ENCODE results near the gene MAP2K2. TPM values are rescaled to one million over a fixed set of nuclear protein-coding genes. Genes with fewer than 3 reads are reported as not detected.
A peak's percentile ranks its signal among the peaks of the same experiment; 100 is the strongest.

Gene MAP2K2
- total RNA-seq, 2 donors from 2014 or later, result 104 to 145 TPM

DNA sequence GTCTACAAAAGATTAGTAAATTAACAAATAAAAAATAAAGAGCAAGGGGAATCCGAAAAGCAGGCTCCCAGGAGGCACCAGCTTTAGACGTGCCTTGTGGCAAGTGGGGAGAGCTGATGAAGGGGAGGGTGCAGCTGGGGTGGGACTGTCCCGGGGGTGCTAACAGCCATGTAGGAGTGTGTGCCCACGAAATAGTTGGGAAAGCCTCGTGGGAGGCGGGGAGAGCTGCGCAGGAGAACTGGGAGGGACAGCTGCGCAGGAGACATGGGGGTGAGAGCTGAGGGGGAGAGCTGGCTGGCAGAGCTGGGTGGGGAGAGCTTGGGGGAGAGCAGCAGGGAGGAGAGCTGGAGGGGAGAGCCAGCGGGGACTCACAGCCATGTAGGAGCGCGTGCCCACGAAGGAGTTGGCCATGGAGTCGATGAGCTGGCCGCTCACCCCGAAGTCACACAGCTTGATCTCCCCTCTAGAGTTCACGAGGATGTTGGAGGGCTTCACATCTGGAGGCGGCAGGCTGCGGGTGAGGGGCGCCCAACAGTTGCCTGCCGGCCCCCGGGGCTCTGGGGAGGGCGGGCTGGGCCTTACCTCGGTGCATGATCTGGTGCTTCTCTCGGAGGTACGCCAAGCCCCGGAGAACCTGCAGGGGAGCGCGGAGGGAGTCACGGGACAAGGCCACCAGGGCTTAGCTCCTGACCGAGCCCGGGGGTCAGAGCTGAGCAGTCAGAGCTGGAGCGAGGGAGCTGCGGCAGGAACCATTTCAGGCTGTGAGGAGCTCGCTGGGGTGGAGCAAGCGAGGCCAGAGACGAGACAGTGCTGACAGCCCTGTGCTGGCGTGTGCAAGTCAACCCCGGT, 23.1 kb downstream of the MAP2K2 start:
- Histone ChIP-seq H3K9me3 (no peaks in the 10 kb centered on the region), H3K4me3 (no peak overlapping the region), H3K36me3 (peaks cover 0 to 23% of the 10 kb centered on the region in 2 donors), H3K27me3 (replicated peaks; ENCODE audit: insufficient read depth) (no peaks in the 10 kb centered on the region), H3K4me1 (replicated peaks) (no peaks in the 10 kb centered on the region), H3K27ac (no peak overlapping the region)
- WGBS, result 91% methylated on average over 35 of the region's 38 CpGs
- intact Hi-C loops (cut with DNase I), result no loop called here
- DNase-seq (ENCODE audit: low spot score), result no peak
- TF ChIP-seq POLR2AphosphoS5 (IDR thresholded peaks at IDR 0.05) (no peak), POLR2A (IDR thresholded peaks at IDR 0.05) (no peak)
- TF ChIP-seq, protein P1, sequence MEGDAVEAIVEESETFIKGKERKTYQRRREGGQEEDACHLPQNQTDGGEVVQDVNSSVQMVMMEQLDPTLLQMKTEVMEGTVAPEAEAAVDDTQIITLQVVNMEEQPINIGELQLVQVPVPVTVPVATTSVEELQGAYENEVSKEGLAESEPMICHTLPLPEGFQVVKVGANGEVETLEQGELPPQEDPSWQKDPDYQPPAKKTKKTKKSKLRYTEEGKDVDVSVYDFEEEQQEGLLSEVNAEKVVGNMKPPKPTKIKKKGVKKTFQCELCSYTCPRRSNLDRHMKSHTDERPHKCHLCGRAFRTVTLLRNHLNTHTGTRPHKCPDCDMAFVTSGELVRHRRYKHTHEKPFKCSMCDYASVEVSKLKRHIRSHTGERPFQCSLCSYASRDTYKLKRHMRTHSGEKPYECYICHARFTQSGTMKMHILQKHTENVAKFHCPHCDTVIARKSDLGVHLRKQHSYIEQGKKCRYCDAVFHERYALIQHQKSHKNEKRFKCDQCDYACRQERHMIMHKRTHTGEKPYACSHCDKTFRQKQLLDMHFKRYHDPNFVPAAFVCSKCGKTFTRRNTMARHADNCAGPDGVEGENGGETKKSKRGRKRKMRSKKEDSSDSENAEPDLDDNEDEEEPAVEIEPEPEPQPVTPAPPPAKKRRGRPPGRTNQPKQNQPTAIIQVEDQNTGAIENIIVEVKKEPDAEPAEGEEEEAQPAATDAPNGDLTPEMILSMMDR (IDR thresholded peaks at IDR 0.05), result no peak

DNA sequence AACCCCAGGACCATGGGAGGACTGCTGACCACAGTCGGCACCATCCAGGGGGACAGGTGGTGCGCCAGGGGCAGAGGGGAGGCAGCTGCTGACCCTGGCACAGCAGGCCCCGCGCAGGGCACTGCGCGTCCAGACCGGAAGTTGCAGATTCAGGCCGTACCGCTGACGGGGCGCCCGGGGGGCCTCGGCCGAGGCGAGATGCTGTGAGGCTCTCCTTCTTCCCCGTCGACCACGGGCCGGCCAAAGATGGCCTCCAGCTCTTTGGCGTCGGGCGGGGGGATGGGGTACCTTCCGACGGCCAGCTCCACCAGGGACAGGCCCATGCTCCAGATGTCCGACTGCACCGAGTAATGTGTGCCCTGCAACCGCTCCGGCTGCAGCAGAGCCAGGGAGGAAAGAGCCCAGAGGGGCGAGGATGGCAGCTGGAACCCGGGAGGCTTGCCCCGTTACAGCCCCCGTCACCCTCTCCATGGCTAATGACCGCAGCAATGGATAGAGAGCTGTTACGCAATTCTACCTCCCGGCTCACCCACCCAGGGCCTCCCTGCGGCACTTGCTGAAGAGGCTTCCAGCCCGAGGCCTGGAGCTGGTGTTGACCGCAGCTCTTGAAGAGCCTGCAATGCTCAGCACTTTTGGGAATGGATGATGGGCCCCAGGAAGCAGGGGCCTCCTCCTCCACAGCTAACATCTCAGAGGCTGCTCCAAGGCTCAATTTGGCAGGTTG, 24.7 kb downstream of the MAP2K2 start:
- H3K36me3 ChIP-seq, result peaks cover 0 to 18% of the 10 kb centered on the region in 2 donors
- H3K27ac ChIP-seq, result no peak overlapping the region

DNA sequence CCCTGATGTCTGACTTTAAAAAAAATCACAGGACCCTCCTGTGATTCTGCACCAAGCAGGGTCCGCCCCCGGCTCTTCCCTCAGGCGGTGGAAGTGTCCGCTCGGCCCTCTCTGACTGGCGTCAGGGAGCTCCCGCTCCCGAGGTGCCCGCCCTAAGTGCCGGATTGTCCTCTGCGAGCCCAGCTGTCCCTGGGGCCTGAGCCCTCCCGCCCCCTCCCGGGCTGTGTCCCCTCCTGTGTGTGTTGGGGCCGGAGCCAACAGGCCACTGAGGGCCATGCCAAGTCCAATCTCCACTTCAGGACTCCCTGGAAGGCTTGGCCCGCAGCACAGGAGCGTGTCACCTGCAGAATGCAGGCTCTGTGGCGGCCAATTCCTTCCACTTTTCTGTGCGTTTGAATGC, 25.4 kb downstream of the MAP2K2 start:
- H3K36me3 ChIP-seq, result peaks cover 0 to 18% of the 10 kb centered on the region in 2 donors
- no peak for TF ChIP-seq POLR2AphosphoS5 (IDR thresholded peaks at IDR 0.05)
- no peak for TF ChIP-seq POLR2A (IDR thresholded peaks at IDR 0.05)
- TF ChIP-seq, protein P1 (IDR thresholded peaks at IDR 0.05), result no peak
- intact Hi-C loops (cut with DNase I), result no loop called here
- no peak for DNase-seq (ENCODE audit: low spot score)
- WGBS, result 85% methylated on average over 15 of the region's 18 CpGs
- no peak overlapping the region for H3K4me3 ChIP-seq
- no peak overlapping the region for H3K27ac ChIP-seq
- H3K4me1 ChIP-seq (replicated peaks), result no peaks in the 10 kb centered on the region
- no peaks in the 10 kb centered on the region for H3K9me3 ChIP-seq
- H3K27me3 ChIP-seq (replicated peaks; ENCODE audit: insufficient read depth), result no peaks in the 10 kb centered on the region

More for the DNA sequence above, 24.7 kb downstream of the MAP2K2 start:
- Histone ChIP-seq H3K4me3 (no peak overlapping the region), H3K4me1 (replicated peaks) (no peaks in the 10 kb centered on the region), H3K27me3 (replicated peaks; ENCODE audit: insufficient read depth) (no peaks in the 10 kb centered on the region), H3K9me3 (no peaks in the 10 kb centered on the region)
- intact Hi-C loops (cut with DNase I), result no loop called here
- WGBS, result 92% methylated on average over 36 of the region's 38 CpGs
- no peak for DNase-seq (ENCODE audit: low spot score)
- no peak for TF ChIP-seq POLR2AphosphoS5 (IDR thresholded peaks at IDR 0.05)
- TF ChIP-seq POLR2A (IDR thresholded peaks at IDR 0.05), result no peak
- TF ChIP-seq, protein P1 (IDR thresholded peaks at IDR 0.05), result no peak

DNA sequence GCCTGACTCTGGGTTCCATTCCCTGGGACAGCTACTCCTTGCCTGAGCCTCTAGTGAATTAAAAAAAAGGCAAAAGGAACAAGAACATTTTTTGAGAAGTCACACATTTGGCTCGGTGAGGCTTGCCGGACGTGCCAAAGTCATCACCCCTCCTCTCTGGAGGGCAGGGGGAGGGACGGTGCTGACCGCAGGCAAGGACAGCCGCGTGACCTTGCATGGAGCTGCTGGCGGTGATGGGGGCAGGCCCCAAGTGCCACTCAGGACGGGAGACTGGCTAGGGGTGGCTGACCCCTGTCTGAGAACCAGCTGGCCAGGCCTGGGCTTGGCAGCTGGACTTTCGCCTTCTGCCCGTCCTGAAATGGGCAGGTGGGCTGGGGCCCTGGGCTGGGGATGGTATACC, 26.4 kb downstream of the MAP2K2 start:
- intact Hi-C loops (cut with DNase I), result no loop called here
- H3K4me3 ChIP-seq, result no peak overlapping the region
- TF ChIP-seq POLR2A (IDR thresholded peaks at IDR 0.05), result no peak
- peak; percentile 32 for TF ChIP-seq POLR2AphosphoS5 (IDR thresholded peaks at IDR 0.05)
- 54% methylated on average over 11 of the region's 11 CpGs for WGBS
- H3K27ac ChIP-seq, result no peak overlapping the region
- no peaks in the 10 kb centered on the region for H3K27me3 ChIP-seq (replicated peaks; ENCODE audit: insufficient read depth)
- no peaks in the 10 kb centered on the region for H3K4me1 ChIP-seq (replicated peaks)
- peaks cover 0 to 14% of the 10 kb centered on the region in 2 donors for H3K36me3 ChIP-seq
- DNase-seq (ENCODE audit: low spot score), result no peak
- H3K9me3 ChIP-seq, result no peaks in the 10 kb centered on the region

DNA sequence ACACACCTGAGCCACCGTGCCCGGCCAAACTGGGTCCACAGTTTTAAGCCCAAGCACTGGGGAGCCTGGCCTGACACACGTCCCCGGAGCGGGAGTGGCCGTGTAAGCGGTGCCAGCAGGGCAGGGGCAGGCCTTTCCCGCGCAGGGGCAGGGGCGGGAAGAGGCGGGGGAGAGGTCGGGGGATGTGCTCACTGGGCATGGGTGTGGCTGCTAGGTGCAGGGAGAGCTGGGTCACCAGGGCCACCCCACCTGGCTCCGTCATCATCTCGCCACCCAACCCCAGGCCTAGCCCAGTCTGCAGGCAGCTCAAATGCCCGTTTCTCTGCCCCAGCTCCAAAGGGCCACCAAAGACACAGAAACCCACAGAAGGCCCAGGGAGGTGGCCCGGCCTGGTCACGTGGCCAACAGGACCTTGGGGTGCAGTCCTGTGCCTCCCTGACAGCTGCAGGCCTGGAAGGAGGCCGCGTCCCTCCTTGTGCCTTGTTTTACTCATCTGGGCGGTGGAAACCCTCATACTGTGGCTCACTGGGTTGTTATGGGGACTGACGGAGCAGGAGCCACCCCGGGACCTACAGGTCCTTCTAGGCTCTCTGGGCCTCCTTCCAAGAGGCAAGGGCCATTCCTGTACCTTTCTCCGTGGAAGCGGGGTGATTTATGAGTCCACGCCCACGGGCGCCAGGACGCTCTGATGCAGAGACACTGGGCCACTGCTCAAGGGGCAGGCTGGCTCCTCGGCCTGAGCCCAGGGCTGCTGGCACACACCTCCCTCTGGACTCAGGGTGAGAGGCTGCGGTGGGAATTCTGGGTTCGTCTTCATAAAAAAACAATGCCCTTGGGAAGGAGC, 27.7 kb downstream of the MAP2K2 start:
- TF ChIP-seq, protein P1 (IDR thresholded peaks at IDR 0.05), result no peak
- no peak for TF ChIP-seq POLR2AphosphoS5 (IDR thresholded peaks at IDR 0.05)
- no peak for TF ChIP-seq POLR2A (IDR thresholded peaks at IDR 0.05)
- intact Hi-C loops (cut with DNase I), result no loop called here
- 87% methylated on average over 29 of the region's 31 CpGs for WGBS

More for the DNA sequence above, 27.7 kb downstream of the MAP2K2 start:
- Histone ChIP-seq H3K36me3 (peaks cover 0 to 7% of the 10 kb centered on the region in 2 donors), H3K9me3 (no peaks in the 10 kb centered on the region), H3K27ac (no peak overlapping the region), H3K4me1 (replicated peaks) (no peaks in the 10 kb centered on the region), H3K4me3 (no peak overlapping the region), H3K27me3 (replicated peaks; ENCODE audit: insufficient read depth) (no peaks in the 10 kb centered on the region)
- DNase-seq (ENCODE audit: low spot score), result no peak
